Fibroblast of peridontal ligament (primary cell): ENCODE data around the gene JDP2.
A peak's percentile ranks its signal among the peaks of the same experiment; 100 is the strongest.
"Not testable (repeated sequence)": the region's sequence is repeated elsewhere in the genome, so short reads cannot be mapped to it uniquely, and the experiment has no call there.

Source experiments
- DNase-seq: peaks from one replicate; pipeline ENCODE4 v3.0.0-alpha.2; 2010; ENCODE audit errors: extremely low read depth

The JDP2 gene, protein sequence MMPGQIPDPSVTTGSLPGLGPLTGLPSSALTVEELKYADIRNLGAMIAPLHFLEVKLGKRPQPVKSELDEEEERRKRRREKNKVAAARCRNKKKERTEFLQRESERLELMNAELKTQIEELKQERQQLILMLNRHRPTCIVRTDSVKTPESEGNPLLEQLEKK

DNA sequence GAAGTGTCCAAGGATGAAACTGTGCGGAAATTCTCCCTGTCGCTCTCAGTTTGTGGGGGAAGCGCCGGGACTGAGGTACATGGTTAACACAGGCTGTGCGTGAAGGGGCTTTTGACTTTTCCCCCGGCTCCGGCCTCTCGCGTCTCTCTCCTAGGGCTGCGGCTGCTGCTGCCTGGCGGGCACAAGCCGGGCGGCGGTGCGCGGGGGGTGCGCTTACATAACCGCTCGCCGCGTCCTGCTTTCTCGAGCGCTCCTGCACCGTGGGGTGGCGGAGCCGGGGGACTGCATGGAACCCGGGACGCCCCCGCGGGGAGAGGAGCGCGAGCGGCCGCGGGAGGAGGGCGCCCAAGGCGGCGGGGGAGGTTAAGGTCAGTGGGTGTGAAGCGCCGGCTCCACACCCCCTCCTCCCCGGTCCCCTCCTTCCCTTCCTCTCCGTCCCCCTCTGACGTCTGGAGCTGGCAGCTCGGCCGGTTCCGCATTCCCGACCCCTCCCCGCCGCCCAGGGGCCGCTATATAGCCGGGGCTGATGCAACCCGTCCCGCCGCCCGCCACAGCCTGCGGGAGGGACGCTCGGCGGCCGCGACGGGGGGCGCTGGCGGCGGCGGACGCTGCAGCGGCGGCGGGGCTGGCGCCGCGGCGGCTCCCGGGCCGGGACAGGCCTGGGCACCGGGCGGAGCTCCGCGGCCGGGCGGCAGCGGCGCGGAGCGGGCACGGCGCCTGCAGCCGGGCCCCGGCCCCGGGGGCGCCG, at the start of gene JDP2:
TSS of gene JDP2 (plus strand) at position 541 of the 748 bp plus-strand sequence. CDS start 9,899 bp downstream, outside the sequence.
- DNase-seq: peak; percentile 79

DNA sequence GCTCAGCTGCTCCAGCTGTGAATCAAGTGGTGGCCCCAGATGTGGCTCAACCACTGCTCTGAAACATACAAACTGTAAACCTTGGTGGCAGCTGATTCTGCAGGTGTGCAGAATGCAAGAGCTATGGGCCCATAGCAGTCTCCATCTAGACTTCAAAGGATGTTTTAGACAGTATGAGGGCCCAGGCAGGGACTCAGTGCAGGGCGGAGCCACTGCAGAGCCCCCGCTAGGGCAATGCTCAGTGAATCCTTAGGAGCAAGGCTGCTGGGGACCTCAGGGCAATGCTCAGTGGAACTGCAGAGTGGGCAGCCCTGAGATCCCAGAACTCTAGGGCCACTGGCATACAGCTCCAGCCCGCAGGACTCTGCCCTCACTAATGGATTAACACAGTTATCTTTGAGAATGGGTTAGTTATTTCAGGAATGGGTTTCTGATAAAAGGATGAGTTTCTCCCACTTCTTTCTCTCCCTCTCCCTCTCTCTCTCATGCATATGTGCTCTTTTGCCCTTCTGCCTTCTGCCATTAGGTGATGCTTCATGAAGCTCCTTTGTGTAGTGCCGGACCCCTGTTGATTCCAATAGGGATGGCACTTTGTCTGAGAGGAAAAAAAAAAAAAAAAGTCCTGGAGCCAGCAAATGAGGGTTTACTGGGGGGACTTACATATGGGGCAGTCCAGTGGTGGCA, 48.4 kb upstream of the JDP2 start:
- no peak for DNase-seq

DNA sequence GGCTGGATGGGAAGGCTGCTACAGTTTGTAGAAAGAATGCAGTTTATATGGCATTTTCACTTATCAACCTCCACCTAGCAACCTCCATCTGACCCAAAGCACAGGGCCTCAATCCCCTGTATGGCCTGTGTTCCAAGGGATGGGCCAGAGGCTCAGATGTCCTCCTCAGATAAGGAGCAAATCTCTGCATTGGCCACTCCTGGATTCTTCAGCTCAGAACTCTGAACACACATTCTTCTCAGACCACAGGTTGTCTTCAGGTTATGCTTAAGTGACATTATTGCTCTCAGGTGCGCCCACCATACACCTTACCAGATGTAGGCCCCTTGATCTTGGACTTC, 47.9 kb upstream of the JDP2 start:
- DNase-seq: no peak

DNA sequence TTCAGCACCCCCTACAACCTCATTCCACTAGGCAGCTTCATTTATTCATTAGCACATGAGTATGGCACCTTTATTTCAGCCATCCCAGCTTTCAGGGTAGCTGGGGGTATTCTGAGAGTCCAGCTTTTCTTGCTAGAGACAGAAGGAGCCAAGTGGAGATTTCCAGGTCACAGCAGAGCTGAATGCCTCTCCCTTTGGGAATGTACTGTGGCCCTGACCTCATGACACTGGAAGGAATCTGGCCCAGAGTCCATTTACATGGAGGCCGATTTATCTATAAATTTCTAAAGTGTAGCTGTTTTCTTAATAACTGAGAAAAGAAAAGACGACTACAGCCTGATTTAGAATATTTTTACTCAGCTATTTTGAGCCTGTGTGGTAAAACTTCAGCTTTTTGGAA, 47.2 kb upstream of the JDP2 start:
- DNase-seq: no peak

DNA sequence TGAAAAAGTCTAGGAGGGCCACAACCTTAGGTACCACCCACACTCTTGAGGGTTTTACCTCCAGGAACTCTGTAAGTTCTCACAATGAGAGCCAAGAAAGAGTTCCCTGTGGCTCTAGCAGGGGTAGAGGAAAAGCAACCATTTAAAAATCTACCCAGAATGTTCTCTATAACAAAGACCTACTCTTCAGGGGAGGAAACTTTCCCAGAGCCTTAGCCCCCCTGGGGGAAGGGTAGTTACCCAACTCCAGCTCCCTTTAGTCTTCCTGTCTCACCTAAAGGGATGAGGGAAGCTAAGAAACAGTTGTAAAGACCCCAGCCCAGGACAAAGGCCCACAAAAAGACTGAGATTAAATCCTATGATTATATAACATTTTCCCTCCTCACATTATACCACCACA, 46.2 kb upstream of the JDP2 start:
- DNase-seq: no peak

DNA sequence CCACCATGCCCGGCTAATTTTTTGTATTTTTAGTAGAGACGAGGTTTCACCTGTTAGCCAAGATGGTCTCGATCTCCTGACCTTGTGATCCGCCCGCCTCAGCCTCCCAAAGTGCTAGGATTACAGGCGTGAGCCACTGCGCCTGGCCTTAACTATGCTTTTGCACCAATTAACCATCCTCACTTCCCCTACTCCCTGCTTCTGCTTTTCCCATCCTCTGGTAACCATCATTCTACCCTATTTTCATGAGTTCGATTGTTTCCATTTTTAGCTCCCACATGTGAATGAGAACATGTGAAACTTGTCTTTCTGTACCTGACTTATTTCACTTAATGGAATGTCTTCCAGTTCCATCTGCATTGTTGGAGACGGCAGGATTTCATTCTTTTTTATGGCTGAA, 44.6 kb upstream of the JDP2 start:
- not testable (repeated sequence) for DNase-seq

DNA sequence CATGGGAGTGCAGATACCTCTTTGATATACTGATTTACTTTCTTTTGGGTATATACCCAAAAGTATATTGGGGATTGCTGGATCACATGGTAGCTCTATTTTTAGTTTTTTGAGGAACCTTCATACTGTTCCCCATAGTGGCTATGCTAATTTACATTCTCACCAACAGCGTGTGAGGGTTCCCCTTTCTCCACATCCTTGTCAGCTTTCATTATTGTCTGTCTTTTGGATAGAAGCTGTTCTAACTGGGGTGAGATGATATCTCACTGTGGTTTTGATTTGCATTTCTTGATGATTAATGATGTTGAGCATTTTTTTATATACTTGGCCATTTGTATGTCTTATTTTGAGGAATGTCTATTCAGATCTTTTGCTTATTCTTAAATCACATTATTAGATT, 44.1 kb upstream of the JDP2 start:
- no peak for DNase-seq

DNA sequence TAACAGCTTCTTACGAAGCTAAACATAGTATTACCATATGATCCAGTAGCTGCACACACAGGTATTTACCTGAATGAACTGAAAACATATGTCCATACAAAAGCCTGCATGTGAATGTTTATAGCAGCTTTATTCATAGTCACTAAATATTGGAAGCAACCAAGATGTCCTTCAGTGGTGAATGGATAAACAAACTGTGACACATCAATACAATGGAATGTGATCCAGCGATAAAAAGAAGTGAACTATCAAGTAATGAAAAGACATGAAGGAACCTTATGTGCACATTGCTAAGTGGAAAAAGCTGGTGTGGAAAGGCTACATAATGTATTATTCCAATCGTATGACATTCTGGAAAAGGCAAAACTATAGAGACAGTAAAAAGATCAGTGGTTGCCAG, 38.1 kb upstream of the JDP2 start:
- DNase-seq: no peak

DNA sequence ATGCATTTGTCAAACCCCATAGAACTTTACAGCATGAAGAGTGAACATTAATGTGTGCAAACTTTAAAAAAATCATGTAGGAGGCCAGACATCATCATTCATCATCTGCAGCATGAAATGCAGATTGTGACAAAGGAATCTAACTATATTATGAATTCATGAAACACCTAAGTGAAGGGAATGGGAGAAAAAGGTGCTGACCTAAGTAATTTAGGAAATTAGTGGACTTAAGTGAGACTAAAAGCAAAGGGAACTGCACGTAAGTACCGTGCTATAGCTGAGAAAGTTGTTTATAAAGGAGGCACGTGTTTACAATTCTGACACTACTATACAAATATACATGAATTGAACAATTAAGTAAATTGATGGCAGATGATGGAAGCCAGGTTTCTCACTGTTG, 37.6 kb upstream of the JDP2 start:
- DNase-seq: no peak

DNA sequence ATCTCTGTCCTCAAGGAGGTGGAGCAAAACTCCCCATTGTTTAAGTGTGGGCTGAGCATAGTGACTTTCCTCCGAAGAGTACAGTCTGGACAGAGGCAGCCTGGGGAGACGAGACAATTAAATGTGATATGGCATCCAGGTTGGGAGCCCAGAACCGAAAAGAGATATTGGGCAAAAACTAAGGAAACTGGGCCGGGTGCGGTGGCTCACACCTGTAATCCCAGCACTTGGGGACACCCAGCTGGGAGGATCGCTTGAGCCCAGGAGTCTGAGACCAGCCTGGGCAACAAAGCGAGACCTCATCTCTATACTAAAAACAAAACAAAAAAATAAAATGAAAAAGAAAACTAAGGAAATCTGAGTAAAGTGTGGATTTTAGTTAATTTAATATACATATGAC, 35.9 kb upstream of the JDP2 start:
- no peak for DNase-seq

DNA sequence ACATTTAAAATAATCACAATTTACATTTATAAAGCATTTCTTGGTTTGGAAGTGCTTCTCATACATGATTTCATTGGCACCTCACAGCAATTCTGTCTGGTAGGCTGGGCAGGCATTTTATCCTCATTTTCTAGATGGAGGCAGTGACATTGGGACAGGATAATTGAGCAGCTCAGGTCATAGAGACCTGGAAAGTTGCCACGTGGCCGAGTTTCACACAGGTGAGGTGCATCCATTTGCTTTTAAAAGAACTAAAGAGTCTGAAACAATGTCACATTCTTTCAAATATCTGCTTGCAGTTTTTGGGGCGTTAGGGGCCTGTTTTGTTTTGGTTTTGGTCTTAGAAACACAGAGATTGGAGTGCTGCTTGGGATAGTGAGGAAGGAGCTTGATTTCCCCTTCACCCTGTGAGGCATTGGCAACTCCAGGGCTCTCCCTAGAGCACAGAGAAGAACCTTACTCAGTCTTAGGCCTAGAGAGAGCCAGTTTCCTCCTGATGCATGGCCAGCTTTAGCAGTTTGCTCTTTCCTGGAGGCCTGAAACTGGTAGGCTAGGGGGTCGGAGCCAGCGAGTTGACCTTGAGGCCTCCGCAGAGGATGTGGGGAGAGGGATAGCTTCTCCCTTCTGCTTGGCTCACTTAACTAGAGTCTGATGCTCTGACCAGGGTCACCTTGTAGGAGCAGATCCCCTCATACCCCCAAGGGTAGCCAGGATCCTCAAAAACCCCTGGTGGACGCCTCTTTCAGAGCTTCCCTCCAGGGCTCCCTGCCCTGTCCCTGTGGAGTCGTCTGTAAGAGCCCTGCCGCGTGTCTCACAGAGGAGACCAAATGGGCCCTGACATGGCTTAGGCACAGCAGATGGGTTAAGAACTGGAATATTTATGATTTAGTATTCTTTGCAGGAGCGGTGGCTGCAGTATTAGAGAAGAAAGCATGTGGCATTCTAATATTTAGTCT, 34.9 kb upstream of the JDP2 start:
- DNase-seq: no peak

DNA sequence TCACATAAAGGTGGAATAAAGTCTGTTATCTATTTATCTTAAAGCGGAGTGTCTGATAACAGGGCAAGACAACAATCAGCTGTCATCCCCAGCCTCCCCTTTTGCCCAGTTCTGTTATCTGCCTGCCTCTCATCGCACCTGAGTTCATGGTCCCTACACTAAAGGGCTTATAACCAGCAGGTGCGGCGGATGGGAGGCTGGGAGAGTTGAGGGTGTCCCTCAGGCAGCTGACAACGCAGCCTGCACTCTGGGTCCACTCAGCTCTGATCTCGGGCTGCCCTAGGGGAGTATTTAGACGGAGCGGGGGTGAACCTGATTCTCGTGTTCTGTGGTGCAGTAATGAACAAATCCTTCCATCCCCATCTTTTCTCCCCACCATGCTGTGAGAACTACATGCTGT, 34.0 kb upstream of the JDP2 start:
- DNase-seq: no peak

DNA sequence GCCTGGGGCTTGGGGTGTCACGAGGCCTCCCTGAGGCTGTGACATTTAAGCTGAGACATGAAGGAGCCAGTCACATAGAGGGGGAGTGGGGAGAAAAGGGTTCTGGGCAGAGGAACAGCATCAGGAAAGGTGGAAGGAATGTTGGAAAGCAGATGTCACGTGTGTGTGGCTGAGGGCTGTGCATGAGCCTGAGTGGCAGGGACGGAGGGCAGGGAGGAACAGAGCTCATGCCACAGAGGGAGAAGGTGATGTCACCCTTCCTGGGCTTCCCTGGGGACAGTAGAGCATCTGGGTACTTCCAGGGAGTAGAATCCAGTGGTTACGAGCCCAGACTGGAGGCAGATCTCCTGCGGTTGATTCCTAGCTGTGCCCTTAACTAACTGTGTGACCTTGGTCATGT, 32.0 kb upstream of the JDP2 start:
- DNase-seq: no peak

DNA sequence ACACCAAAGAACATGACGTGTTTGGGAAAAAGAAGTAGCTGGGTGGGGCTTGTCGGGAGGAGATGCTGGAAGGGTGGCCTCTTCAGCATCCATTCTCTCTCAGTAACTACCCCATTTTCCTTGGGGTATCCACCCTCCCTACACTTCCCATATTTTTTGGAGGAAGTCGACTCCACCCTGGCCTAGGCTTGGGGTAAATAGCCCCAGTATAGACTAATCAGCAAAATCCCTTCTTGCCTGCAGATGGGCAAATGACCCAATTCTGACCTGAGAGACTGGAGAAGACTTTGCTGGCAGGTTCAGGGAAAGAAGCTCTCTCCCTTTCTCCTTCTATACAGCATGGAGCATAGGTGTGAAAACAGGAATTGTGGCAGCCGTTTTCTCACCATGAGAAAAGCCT, 28.5 kb upstream of the JDP2 start:
- no peak for DNase-seq

DNA sequence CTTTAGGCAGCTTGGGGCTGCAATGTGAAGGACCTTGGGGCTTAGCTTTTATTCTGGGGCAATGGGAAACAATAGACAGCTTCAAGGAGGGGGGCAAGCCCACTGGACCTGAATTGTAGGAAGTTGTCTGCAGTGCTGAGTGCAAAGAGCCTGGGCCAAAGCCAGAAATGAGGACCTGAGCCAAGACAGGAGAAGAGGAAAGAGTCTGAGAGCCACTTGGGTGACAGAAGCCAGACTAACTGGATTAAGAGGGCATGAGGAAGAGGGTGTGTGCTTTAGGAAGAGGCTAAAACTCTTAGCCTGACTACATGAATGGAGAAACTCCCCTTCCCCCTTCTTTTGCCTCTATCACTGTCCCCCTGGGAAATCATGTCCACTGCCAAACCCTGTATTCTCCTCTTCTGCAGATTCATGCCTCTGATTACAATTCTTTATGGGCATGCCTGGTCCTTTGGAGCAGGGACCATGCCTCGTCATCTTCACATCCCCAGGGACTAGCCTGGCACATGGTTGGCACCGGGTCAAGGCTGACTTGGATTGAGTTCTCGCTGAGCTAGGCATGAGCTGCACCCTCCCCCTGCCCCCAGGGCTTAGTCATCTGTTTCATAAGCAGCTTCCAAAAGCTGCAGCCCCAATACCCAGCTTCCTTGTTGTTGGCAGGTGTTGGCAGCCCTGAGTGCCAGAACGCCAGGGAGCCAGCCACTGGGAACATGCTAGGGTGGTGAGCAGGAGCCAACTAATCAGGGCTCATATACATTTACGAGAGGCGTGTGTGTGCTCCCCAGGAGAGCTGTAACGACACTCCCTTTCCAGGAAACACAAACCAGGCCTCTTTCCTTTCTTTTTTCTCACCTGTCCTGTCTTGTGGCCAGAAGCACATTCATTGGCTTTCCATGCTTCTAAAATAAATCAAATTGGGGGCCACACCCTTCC, 27.7 kb upstream of the JDP2 start:
- DNase-seq: peak; percentile 56

DNA sequence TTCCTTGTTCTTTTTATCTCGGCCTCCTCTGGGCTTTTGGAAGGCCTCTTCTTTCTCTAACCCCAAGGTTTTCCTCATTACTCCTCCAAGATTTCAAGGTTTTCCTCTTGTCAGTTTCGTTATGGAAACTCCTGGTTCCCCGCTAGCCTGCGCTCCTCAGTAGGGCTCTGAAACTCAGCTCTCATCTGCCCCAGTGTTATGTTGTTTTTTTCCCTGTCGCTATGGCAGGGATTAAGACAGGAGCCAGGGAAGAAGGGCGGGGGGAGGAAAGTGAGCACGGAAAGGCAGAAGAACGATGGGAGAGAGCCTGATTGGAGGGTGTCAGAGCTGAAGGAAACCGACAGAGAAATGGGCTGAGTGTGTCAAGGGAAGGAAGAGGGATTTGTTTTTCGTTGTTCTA, 26.5 kb upstream of the JDP2 start:
- peak; percentile 62 for DNase-seq

DNA sequence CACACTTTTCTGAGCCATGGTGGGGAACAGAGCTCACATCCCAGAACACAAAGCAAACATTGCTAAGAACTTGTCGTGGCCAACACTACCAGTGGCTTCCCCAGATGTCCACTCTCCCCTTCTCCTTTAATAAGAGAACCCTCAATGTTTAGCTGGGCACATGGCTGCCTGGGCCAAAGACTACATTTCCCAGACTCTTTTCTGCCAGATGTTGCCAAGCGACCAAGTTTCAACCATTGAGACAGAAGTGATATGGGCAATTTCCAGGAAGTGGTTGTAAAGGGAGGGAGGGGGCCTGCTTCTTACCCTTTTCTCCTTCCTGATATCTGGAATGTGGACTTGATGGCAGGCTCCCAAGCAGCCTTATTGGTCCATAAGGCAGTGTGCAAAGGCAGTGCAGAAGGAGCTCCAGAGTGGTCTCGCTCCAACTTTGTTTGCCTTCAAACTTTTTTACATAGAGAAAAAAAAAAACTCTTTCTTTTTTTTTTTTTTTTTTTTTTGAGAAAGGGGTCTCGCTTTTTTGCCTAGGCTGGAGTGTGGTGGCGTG, 24.9 kb upstream of the JDP2 start:
- DNase-seq: no peak

DNA sequence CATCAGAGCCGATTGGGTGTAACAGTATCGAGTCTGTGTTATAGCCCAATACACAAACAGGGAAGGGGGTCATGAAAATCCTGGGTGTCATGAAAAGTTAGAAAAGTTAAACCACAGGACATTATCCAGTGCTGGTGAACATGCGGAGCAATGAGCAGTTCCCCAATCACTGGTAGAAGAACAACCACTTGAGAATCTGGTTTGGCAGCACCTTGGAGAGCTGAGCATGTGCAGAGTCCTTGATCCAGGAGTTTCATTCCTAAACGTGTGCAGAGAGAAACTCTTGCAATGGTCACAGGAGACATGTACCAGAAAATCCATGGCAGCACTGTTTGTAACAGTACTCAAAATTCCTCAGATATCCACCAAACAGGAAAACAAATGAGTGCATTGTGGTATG, 23.0 kb upstream of the JDP2 start:
- no peak for DNase-seq

DNA sequence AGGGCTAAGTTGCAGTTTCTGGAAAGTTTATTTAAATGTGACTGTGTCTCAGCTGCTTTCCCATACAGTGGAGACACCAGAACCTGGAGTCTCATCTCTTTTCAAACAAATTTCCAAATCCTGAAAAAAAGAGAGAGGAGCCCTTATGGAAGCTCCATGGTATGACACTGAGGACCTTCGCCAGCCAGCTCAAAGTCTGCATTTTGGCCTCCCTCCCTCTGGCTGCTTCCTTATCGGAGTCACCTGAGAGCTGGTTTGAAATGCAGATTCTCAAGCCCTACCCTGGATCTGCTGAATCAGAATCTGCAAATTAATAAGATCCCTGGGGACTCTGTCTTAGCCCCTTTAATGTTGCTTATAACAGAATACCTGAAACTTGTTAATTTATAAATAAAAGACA, 21.7 kb upstream of the JDP2 start:
- no peak for DNase-seq

DNA sequence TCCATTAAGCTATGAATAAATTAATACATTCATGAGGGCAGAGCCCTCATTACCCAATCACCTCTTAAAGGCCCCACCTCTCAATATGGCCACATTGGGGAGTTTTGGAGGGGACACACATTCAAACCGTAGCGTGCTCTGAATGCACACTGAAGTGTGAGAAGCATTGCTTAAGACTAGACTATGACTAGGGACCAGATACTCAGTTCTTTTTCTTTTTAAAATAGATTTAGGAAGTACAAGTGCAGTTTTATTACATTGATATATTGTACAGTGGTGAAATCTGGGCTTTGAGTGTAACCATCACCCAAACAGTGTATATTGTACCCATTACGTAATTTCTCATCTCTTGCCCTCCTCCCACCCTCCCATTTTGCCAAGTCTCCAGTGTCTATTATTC, 21.0 kb upstream of the JDP2 start:
- DNase-seq: no peak
